8988T (cell line): Measurements from ENCODE around the gene MYF6.

ENCODE experiments used
- DNase-seq: peaks from one replicate; pipeline ENCODE4 v3.0.0; 2011

The MYF6 gene

GRCh38 chr12:80708259-80708974, 983 bp downstream of the MYF6 start:
- no peak for DNase-seq

GRCh38 chr12:80708975-80709328, 1.5 kb downstream of the MYF6 start:
- DNase-seq = no peak

GRCh38 chr12:80709811-80710726, 2.6 kb downstream of the MYF6 start:
- DNase-seq = no peak

- DNase-seq = no peak
Observed at GRCh38 chr12:80710727-80711449, 3.5 kb downstream of the MYF6 start.

GRCh38 chr12:80711866-80712265, 4.4 kb downstream of the MYF6 start:
- no peak for DNase-seq

- DNase-seq = no peak
Observed at GRCh38 chr12:80712866-80713265, 5.4 kb downstream of the MYF6 start.

GRCh38 chr12:80713419-80713818, 6.0 kb downstream of the MYF6 start:
- no peak for DNase-seq

GRCh38 chr12:80714055-80714454, 6.6 kb downstream of the MYF6 start:
- no peak for DNase-seq

GRCh38 chr12:80714846-80715245, 7.4 kb downstream of the MYF6 start:
- DNase-seq = no peak

GRCh38 chr12:80715713-80716249, 8.3 kb downstream of the MYF6 start:
- DNase-seq = no peak

- no peak for DNase-seq
Observed at GRCh38 chr12:80716696-80717469, 9.4 kb downstream of the MYF6 start, which contains the start of gene MYF5. Gene MYF5, plus strand, starts transcription at chr12:80716912. Its CDS starts 152 bp downstream, at chr12:80717064.

- no peak for DNase-seq
Observed at GRCh38 chr12:80717856-80718255, 10.4 kb downstream of the MYF6 start.

GRCh38 chr12:80720516-80720915, 13.1 kb downstream of the MYF6 start:
- no peak for DNase-seq

- DNase-seq = no peak
Observed at GRCh38 chr12:80721326-80721725, 13.9 kb downstream of the MYF6 start.

- no peak for DNase-seq
Observed at GRCh38 chr12:80745851-80746505, 38.5 kb downstream of the MYF6 start.

- no peak for DNase-seq
Observed at GRCh38 chr12:80747800-80748199, 40.4 kb downstream of the MYF6 start.

GRCh38 chr12:80749456-80749855, 42.0 kb downstream of the MYF6 start:
- no peak for DNase-seq

GRCh38 chr12:80752464-80752863, 45.0 kb downstream of the MYF6 start:
- no peak for DNase-seq

GRCh38 chr12:80754274-80754673, 46.8 kb downstream of the MYF6 start:
- DNase-seq = no peak

GRCh38 chr12:80756875-80757274, 49.4 kb downstream of the MYF6 start:
- DNase-seq = no peak
